Activated T-helper 17 cell treated with anti-CD3 and anti-CD28 coated beads, Interleukin-2, amount 50 U/mL, for 72 hours (primary cell): ENCODE data around the gene KCTD21. TPM values are rescaled to one million over a fixed set of nuclear protein-coding genes. Genes with fewer than 3 reads are reported as not detected.
"Not testable (repeated sequence)": the region's sequence is repeated elsewhere in the genome, so short reads cannot be mapped to it uniquely, and the experiment has no call there.

ENCODE experiments used
- ATAC-seq: fragments of 150-1000 bp; cut with Tn5 transposase; replicated peaks from 2 replicates; pipeline ENCODE4 v1.10.0; 2021; ENCODE audit warnings: mild to moderate bottlenecking, moderate library complexity
- H3K27ac Mint-ChIP-seq: one replicate; pipeline ENCODE4 v1.8.0; 2022; ENCODE audit warnings: mixed read lengths
- H3K27me3 Mint-ChIP-seq: one replicate; pipeline ENCODE4 v1.8.0; 2022; ENCODE audit warnings: mixed read lengths
- H3K36me3 Mint-ChIP-seq: one replicate; pipeline ENCODE4 v1.8.0; 2022; ENCODE audit warnings: low read depth, mild to moderate bottlenecking, mixed read lengths
- H3K4me1 Mint-ChIP-seq: one replicate; pipeline ENCODE4 v1.8.0; 2022; ENCODE audit warnings: mixed read lengths
- H3K4me3 Mint-ChIP-seq: one replicate; pipeline ENCODE4 v1.8.0; 2022; ENCODE audit warnings: mild to moderate bottlenecking, mixed read lengths
- H3K9me3 Mint-ChIP-seq: one replicate; pipeline ENCODE4 v1.8.0; 2022; ENCODE audit warnings: mixed read lengths
- total RNA-seq, 2 donors: library from RNA; stranded (reverse); gene quantifications; one replicate each; pipeline ENCODE4 v1.2.3, GENCODE V29; 2022

Gene KCTD21
- total RNA-seq, 2 donors from 2014 or later = 6.1 to 7.5 TPM

GRCh38 chr11:78223320-78223954 is 35.0 kb upstream of the KCTD21 start:
- Mint-ChIP-seq H3K4me3 (no peak overlapping the region), H3K36me3 (no peaks in the 10 kb centered on the region)

GRCh38 chr11:78222726-78223125 is 34.3 kb upstream of the KCTD21 start:
- not testable (repeated sequence) for H3K27ac Mint-ChIP-seq, H3K27me3 Mint-ChIP-seq, H3K36me3 Mint-ChIP-seq, H3K9me3 Mint-ChIP-seq, H3K4me3 Mint-ChIP-seq, ATAC-seq, H3K4me1 Mint-ChIP-seq

More at GRCh38 chr11:78223320-78223954, 35.0 kb upstream of the KCTD21 start:
- no peak overlapping the region for H3K27ac Mint-ChIP-seq
- H3K27me3 Mint-ChIP-seq = no peaks in the 10 kb centered on the region
- H3K4me1 Mint-ChIP-seq = no peaks in the 10 kb centered on the region
- H3K9me3 Mint-ChIP-seq = no peaks in the 10 kb centered on the region
- no peak for ATAC-seq

- H3K36me3 Mint-ChIP-seq = no peaks in the 10 kb centered on the region
- ATAC-seq = no peak
- H3K27me3 Mint-ChIP-seq = no peaks in the 10 kb centered on the region
- no peaks in the 10 kb centered on the region for H3K4me1 Mint-ChIP-seq
- no peak overlapping the region for H3K4me3 Mint-ChIP-seq
- no peaks in the 10 kb centered on the region for H3K9me3 Mint-ChIP-seq
- peak overlapping the region; percentile 52 for H3K27ac Mint-ChIP-seq
Observed at GRCh38 chr11:78221396-78222315, 33.2 kb upstream of the KCTD21 start.

GRCh38 chr11:78220218-78221157 is 32.1 kb upstream of the KCTD21 start:
- Mint-ChIP-seq H3K9me3 (no peaks in the 10 kb centered on the region), H3K4me3 (no peak overlapping the region), H3K27me3 (no peaks in the 10 kb centered on the region), H3K4me1 (no peaks in the 10 kb centered on the region), H3K36me3 (no peaks in the 10 kb centered on the region), H3K27ac (peak overlapping the region; percentile 52)
- ATAC-seq = peak; percentile 30

GRCh38 chr11:78219493-78220217 is 31.2 kb upstream of the KCTD21 start:
- Mint-ChIP-seq H3K4me1 (no peaks in the 10 kb centered on the region), H3K9me3 (no peaks in the 10 kb centered on the region), H3K36me3 (no peaks in the 10 kb centered on the region), H3K27ac (no peak overlapping the region), H3K27me3 (no peaks in the 10 kb centered on the region), H3K4me3 (no peak overlapping the region)
- ATAC-seq = no peak

GRCh38 chr11:78218707-78219492 is 30.5 kb upstream of the KCTD21 start:
- no peak for ATAC-seq
- Mint-ChIP-seq H3K27ac (peak overlapping the region; percentile 20), H3K9me3 (no peaks in the 10 kb centered on the region), H3K27me3 (no peaks in the 10 kb centered on the region), H3K4me1 (no peaks in the 10 kb centered on the region), H3K4me3 (no peak overlapping the region), H3K36me3 (no peaks in the 10 kb centered on the region)

GRCh38 chr11:78217650-78218541 is 29.5 kb upstream of the KCTD21 start:
- H3K36me3 Mint-ChIP-seq = no peaks in the 10 kb centered on the region
- H3K9me3 Mint-ChIP-seq = no peaks in the 10 kb centered on the region
- no peak for ATAC-seq
- no peaks in the 10 kb centered on the region for H3K27me3 Mint-ChIP-seq
- H3K4me3 Mint-ChIP-seq = no peak overlapping the region
- H3K27ac Mint-ChIP-seq = no peak overlapping the region
- H3K4me1 Mint-ChIP-seq = no peaks in the 10 kb centered on the region

- peak overlapping the region; percentile 22 for H3K27ac Mint-ChIP-seq
Observed at GRCh38 chr11:78216571-78217287, 28.3 kb upstream of the KCTD21 start.

GRCh38 chr11:78216021-78216420 is 27.6 kb upstream of the KCTD21 start:
- H3K4me1 Mint-ChIP-seq = no peaks in the 10 kb centered on the region

More at GRCh38 chr11:78216571-78217287, 28.3 kb upstream of the KCTD21 start:
- Mint-ChIP-seq H3K4me1 (no peaks in the 10 kb centered on the region), H3K36me3 (no peaks in the 10 kb centered on the region), H3K4me3 (no peak overlapping the region), H3K27me3 (no peaks in the 10 kb centered on the region), H3K9me3 (no peaks in the 10 kb centered on the region)
- no peak for ATAC-seq

GRCh38 chr11:78214331-78215194 is 26.1 kb upstream of the KCTD21 start:
- Mint-ChIP-seq H3K27ac (no peak overlapping the region), H3K4me1 (no peaks in the 10 kb centered on the region), H3K4me3 (no peak overlapping the region), H3K9me3 (no peaks in the 10 kb centered on the region), H3K36me3 (peaks cover 19% of the 10 kb centered on the region), H3K27me3 (no peaks in the 10 kb centered on the region)
- no peak for ATAC-seq

More at GRCh38 chr11:78216021-78216420, 27.6 kb upstream of the KCTD21 start:
- H3K4me3 Mint-ChIP-seq = no peak overlapping the region
- peaks cover 5% of the 10 kb centered on the region for H3K36me3 Mint-ChIP-seq
- ATAC-seq = no peak
- no peaks in the 10 kb centered on the region for H3K9me3 Mint-ChIP-seq
- no peaks in the 10 kb centered on the region for H3K27me3 Mint-ChIP-seq
- no peak overlapping the region for H3K27ac Mint-ChIP-seq

GRCh38 chr11:78213526-78214330 is 25.3 kb upstream of the KCTD21 start:
- no peak overlapping the region for H3K4me3 Mint-ChIP-seq
- no peak for ATAC-seq
- H3K9me3 Mint-ChIP-seq = no peaks in the 10 kb centered on the region
- H3K27me3 Mint-ChIP-seq = no peaks in the 10 kb centered on the region
- H3K36me3 Mint-ChIP-seq = peaks cover 28% of the 10 kb centered on the region
- H3K27ac Mint-ChIP-seq = no peak overlapping the region
- H3K4me1 Mint-ChIP-seq = no peaks in the 10 kb centered on the region
